NB4 (cell line): Measurements from ENCODE around the gene OST4.

Source experiments
- CTCF ChIP-seq: IDR thresholded peaks from one replicate; pipeline ENCODE4 v1.5.1; 2012; ENCODE audit warnings: low read depth, low read length
- POLR2A ChIP-seq: IDR thresholded peaks from 2 replicates; pipeline ENCODE4 v1.6.1; 2011; ENCODE audit warnings: mild to moderate bottlenecking; ENCODE audit not compliant: insufficient read length; ENCODE audit errors: extremely low read depth

GRCh38 chr2:27080603-27080936, 9.1 kb upstream of the OST4 start:
- TF ChIP-seq CTCF (no peak), POLR2A (no peak)
